UCSD-AML1 (cell line): ENCODE measurements around the gene FST.

Source experiments
- DNase-seq: peaks from one replicate; lab custom pipeline; 2025; ENCODE audit not compliant: unreplicated experiment; lab: John Stamatoyannopoulos, UW

Gene FST

GRCh38 chr5:53480416-53481158 lies at the start of gene FST:
TSS of gene FST (plus strand) at chr5:53480629. CDS start at chr5:53480792, 163 bp downstream.
- peak; percentile 23 for DNase-seq

DNA sequence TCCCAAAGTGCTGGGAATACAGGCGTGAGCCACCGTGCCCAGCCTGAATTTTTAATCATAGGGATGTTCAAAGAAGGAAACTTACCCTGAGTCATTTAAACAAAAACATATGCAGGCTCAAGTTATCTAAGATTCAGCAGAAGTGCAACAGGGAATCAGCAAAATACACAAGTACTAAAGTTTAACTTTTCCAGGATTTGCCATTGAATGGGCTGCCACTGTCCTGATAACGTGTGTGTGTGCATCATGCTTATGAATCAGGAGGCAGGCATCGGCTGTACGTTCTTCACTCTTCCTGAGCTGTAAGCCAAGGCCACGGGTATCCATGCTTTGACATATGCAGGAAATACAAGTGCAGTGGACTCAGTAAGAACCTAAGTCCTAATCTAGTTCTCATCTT lies 48.8 kb upstream of the FST start:
- DNase-seq, result no peak

GRCh38 chr5:53433026-53433425 lies 47.4 kb upstream of the FST start:
- DNase-seq, result no peak

DNA sequence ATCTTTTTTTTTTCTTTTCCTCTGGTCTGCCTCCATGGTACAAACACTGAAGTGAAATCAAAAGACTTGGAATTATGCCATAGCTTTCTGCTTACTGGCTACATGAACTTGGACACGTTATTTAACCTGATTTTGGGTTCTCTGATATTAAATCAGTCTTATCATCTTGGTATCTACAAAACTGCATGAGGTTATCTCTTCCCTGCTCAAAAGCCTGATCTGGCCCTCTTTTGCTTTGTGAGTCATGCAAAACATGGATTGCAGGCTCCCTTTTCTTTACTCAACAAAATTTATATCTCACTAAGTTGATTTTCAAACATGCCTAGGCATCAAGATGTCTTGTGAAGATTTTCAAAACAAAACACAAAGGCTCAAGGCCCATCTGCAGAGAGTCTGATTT lies 45.9 kb upstream of the FST start:
- no peak for DNase-seq

GRCh38 chr5:53436480-53437191 lies 43.8 kb upstream of the FST start:
- no peak for DNase-seq

DNA sequence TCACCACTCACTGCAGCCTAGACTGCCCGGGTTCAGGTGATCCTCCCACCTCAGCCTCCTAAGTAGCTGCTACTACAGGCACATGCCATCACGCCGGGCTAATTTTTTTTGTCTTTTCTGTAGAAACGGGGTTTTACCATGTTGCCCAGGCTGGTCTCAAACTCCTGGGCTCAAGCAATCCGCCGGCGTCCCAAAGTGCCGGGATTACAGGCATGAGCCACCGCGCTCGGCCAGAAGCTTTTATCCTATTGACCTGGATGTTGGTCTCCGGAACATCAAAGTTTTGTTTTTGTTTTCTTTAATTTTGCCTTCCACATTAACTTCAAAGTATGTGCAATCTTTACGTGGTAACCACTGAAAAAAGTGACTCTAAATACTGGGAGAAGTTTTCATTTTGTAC lies 42.4 kb upstream of the FST start:
- DNase-seq, result no peak

DNA sequence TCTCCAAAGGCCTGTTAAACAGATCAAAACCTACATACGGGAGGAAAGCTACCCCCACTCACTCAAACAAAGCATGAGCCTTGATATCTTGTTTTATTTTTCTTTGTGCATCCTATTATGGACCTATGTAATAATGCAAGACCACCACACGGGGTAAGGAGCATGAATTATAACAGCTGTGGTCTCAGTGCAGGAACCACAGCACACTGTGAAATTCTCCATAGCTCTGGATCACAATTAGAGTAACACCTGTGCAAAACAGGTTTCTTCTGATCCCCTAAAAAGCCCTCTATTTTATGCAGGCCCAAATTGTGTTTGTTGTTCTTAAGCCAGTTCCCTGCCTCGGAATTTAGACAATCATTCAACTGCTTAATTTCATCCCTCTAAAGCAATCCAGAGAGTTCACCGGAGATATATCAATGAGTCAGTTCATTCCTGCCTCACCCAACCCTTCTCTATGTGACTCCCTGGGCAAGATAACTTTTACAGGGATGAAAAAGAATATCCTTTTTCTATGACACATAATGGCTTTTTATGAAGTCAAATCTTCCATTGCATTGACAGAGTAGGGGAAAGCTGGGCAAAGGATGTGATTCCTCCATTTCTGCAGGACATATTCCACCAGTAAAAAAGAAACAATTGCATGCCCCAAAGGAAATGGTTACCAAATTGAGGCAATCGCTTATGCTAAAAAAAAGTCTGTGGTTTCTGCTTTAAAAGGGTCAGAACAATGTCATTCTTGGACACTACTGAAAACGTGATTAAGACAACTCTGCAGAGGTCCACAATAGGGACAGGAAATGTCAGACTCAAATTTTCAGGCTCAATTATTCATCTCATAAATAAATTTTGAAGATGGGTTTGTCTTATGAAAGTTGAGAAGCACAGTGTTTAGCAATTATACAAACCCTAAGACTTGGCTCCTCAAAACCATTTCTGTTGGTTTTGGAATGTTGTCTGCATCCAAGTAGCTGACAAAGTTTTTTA lies 41.6 kb upstream of the FST start:
- DNase-seq, result no peak

GRCh38 chr5:53442961-53443360 lies 37.5 kb upstream of the FST start:
- DNase-seq, result no peak

DNA sequence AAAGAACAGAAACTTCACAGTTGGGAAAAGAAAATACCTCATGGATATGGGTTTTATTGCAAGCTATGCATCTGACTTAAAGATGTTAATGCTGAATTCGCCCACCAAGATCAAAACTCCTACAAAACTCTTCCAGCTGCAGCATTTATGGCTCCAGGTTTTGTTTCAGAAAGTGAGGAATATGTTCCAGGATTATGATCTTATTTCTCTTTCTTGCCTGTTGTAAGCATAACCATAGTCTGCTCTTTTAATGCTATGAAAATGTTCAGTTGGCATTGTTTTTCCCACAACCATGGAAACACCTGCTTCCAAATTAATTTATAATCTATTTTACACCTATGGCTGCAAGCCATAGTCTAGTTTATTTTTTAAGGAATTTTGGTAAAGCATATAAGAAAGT lies 34.9 kb upstream of the FST start:
- no peak for DNase-seq

GRCh38 chr5:53446908-53447307 lies 33.5 kb upstream of the FST start:
- no peak for DNase-seq

DNA sequence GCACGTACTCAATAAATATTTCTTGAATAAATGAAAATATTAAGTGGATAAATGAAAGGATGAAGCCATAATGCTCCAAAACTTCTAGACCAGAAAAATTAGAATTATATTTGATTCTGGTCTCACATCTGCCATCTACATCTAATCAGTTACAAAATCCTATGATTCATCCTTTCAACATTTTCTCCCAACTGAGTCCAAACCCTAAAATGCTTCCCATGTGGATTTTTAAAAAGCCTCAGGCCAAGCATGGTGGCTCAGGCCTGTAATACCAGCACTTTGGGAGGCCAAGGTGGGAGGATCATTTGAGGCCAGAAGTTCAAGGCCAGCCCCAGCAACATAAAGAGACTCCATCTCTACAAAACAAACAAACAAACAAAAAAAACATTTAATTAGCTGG lies 31.6 kb upstream of the FST start:
- DNase-seq, result no peak

- no peak for DNase-seq
These were observed 26.3 kb upstream of the FST start for GRCh38 chr5:53453898-53454718.

- DNase-seq, result no peak
These were observed 25.8 kb upstream of the FST start for GRCh38 chr5:53454719-53455000.

DNA sequence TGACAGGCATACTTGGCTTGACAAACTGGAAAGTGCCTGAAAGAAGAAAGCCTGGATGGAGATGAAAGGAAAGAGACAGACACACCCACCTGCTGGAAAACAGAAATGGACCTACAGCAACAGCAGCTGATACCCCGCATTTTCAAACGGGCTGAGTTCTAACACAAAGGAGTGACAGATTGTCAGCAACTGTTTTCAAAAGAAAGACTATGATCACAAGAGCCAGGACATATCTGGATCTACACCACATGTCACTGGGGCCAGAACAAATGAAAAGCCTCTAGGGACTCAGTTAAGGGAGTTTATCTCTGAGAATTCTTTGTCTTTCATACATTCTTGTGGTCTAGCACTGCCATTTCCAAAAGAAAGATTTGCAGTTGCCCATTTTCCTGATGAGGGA lies 24.1 kb upstream of the FST start:
- DNase-seq, result no peak

DNA sequence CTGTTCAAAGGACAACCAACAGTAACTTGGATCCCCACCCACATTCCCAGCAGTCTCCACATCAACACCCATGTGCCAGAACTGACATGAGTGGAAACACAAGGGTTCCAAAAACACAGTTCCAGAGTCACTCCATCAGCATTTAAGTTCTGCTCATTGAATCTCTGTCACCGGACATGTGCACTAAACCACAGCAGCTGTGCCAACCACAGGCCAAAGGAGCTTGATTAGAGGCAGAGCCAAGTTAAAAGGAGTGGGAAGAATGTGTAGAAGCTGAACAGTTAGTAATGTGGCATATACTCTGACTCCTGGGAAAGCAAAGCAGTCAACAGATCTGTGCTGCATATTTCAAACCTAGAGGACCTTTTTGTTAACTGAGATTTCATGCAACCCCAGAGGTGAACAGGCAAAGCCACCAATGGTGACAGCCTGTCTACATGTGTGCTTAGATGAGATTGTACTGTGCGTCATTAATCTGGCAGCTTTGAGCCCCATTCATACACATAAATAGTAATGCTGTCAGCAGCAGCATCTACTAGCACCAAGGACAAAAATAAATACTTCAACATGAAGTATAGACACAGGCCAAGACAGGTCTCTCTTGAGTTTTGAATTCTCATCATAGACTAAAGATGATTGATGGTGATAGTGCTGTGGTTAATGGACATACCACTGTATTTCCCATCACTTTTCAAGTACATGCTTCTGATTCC lies 16.4 kb upstream of the FST start:
- DNase-seq, result peak; percentile 7

GRCh38 chr5:53464722-53465121 lies 15.7 kb upstream of the FST start:
- DNase-seq, result no peak

- DNase-seq, result no peak
These were observed 10.3 kb upstream of the FST start for GRCh38 chr5:53469946-53470687.

DNA sequence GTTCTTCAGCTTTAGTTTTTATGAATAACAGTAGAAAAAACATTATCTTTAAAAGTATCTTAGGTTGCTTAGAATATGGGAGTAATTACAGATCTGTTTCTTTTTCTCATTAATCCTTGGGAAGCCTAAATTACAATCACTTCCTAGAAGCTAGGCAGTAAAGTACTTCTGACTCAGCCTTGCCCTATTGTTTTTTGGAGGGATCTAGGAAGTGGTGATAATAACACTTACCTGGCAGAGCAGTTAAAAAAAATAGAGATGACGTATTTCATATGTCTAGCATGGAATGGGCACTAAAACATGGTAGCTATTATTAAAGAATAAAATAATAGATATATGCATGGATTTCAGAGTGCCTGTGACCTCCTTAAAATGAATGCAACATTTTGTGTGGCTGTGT lies 8.2 kb upstream of the FST start:
- DNase-seq, result no peak

DNA sequence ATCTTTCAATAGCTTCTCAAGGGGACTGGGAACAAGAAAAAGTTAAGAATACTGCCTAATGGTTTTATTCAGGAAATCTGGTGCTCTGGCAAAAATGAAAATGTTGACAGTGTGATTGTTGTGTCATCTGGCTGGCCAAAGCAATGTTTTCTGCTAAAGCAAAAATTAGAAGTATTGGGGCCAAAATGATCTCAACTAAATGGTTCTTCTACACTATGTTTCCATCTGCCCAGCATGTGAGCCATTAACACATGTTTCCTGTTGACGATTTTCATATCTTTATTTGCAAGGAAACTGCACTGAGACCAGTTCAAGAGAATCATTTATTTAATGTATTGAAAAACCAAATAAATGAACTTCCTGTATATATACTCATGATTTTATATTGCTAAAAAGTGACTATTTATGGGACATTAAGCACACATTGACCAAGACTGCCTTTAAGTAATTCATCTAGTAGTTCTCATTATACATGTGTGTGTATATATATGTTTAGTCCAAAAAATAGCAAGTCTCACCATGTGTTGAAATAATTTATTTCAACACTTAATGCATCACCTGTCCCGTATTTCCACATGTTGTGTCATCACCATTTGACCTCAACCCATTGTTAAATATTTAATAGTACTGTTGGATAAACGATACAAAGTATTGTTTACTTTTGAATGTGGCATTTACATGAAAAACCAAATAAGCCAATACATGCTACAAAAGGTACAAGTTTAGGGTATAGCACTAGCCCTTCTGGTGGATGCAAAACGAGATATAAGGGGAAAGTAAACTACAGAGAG lies 7.5 kb upstream of the FST start:
- DNase-seq, result no peak
